IPS DF 4.7 (cell line): Measurements from ENCODE around the gene VSTM4.

Experiments used
- DNase-seq: peaks from one replicate; pipeline ENCODE4 v3.0.0-alpha.2; 2013; ENCODE audit warnings: low spot score; ENCODE audit errors: extremely low read depth

The VSTM4 gene

GRCh38 chr10:49117376-49118070 lies 2.2 kb upstream of the VSTM4 start:
- DNase-seq = no peak

GRCh38 chr10:49116509-49117375 lies 1.4 kb upstream of the VSTM4 start:
- no peak for DNase-seq

GRCh38 chr10:49115796-49116508 lies 630 bp upstream of the VSTM4 start:
- DNase-seq = no peak

DNA sequence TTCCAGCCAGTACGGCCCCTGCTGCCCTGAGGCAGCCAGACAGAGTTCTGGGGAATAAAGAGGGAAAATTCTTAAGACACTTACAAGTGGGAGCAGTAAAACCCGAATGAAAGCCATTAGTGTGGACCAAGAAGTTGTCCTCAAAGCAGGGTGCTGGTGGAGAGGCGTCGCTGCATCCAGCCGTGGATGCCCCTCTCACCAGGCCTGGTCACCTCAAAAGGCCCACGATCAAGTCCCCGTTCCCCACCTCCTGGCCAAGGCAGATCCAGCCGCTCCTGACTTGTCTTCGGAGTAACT lies 656 bp downstream of the VSTM4 start:
- no peak for DNase-seq

DNA sequence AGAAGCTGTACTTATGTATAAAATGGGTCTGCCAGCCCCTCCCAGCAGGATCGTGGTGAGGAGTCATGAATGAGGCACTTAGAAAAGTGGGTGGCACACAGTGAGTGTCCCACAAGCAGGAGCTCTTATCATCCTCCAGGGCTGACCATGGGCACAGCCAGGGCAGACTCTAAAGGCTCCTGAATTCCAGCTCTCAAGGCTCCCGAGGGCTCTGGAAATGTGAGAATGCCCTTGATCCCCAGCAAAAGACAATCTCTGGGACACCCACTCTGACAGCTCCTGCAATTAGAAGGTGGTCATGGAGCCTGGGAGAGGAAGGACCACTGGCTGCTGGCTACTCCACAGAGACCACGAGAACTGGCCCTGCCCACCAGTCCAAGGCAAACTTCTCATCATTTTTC lies 1.6 kb downstream of the VSTM4 start:
- no peak for DNase-seq

GRCh38 chr10:49112851-49113250 lies 2.5 kb downstream of the VSTM4 start:
- DNase-seq = no peak

DNA sequence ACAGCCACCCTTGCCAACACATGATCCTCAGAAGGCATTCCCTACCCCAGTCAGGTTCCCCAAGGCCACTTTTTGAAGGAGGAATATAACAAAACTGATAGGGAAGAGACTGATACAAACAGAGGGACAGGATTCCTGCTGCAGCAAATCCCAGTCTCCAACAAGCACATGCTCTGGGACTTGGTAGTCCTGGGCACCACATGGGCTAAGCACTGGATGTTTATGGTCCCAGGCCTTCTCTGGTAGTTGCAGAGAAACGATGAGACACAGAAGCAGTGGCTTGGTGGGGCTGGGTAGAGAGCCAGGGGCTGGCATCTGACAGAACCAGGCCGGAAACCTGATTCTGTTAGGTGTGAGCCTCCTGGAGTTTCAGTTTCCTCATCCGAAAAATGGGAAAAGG lies 3.2 kb downstream of the VSTM4 start:
- no peak for DNase-seq

DNA sequence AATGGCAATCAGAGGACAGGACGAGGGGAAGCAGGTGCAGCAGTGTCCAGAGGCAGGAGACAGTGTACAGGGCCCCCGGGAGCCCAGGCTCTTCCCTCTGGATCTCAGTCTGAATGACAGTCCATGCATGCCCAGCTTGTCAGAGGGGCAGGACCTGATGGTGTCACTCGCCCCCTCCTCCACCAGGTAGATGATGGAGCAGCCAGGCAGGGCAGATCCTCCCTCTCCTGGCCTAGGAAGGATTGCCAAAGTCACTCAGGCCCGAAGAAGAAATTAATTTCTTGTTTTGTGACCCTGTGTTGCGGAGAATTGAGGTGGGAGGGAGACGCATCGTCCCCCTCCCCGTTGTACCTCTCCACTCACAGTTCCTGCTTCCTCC lies 4.0 kb downstream of the VSTM4 start:
- no peak for DNase-seq

DNA sequence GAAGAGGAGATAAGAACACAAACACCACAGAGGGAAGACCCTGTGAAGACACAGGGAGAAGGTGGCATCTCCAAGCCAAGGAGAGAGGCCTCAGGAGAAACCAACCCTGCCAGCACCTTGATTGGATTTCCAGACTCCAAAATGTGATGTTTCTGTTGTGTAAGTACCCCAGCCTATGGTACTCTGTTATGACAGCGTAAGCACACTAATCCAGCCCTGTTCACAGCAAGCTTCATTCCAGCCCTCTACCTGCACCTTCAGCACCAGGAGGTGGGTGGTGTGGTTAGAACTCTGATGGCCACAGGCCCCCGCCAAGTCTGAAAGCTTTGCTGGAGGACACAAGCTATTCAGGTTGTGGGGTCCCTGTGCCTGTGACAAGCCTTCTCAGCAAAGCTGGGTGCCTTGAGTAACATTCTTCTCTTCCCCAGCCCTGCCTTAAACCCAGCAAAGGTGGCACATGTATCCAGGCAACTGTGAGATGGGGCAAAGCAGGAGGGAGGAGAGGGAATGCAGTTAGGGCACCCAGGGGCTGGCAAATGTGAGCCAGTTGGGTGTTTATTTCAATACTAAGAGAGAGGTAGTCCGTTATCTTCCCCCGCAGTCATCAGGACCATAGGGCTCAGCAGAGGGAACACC lies 4.5 kb downstream of the VSTM4 start:
- no peak for DNase-seq

GRCh38 chr10:49109669-49110340 lies 5.5 kb downstream of the VSTM4 start:
- no peak for DNase-seq

DNA sequence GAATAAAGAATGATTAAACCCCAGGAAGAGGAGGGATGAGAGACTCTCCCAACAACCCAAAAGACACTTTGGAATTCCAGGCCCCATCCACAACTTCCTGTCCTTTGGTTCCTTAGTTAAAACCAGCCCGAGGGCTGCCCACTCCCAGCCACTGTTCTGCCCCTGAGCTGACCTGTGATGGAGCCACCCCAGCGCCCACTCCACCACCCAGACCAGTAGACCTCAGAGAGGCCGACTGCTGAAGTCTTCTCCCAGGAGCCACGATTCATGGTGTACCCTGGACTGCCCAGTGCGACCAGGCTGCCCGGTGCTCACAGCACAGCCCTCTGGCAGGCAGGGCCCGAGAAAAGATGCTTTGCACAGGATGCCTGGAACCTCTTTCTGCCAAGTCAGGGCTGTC lies 6.7 kb downstream of the VSTM4 start:
- no peak for DNase-seq

DNA sequence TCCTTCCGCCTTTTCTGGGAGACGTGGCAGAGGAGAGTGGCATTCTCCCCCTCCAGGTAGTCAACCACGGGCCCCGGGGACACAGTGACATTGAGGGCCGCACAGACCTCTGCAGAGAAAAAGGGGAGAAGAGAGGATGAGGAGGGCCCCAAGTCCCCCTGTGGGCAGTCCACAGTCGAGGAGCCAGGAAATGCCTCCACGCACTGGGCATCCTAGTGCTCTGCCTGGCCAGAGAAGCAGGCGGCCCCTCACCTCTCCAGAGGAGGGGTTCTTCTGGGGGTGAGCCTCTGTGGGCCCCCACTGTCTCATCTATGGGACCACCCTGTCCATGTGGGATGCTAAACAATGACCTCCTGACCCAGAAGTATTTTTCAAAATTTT lies 7.4 kb downstream of the VSTM4 start:
- no peak for DNase-seq

- no peak for DNase-seq
Measured at GRCh38 chr10:49107111-49107886, 8.0 kb downstream of the VSTM4 start.

- no peak for DNase-seq
Measured at GRCh38 chr10:49106451-49106850, 8.9 kb downstream of the VSTM4 start.

DNA sequence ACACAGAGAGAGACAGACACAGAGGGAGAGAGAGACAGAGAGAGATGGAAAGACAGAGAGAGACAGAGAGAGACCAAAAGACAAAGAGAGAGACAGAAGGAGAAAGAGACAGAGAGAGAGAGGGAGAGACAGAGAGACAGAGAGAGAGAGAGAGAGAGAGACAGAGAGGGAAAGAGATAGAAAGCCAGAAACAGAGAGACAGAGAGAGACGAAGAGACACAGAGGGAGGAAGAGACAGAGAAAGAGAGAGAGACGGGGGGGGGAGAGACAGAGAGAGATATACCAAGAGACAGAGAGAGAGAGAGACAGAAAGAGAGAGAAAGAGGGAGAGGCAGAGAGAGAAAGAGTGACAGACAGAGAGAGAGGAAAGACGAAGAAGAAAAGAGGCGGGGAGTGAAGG lies 10.2 kb downstream of the VSTM4 start:
- no peak for DNase-seq

DNA sequence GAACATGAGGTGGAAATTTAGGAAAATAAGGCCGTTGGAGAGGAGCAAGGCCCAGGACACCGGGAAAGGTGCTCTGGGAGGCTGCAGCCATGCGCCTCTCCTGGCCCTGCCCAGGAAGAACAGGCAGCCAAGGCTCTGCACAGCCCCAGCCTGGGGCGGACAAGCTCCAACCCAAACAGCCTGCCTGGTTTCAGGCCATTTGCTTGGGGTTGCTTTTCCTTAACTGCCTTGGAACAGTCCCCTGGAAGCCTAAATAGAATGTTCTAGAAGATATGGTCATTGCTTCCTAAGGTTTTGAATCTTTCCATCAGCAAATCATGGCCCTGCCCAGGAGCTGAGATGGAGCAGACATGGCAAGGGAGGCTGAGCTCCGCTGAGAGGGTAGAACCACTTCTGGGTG lies 11.0 kb downstream of the VSTM4 start:
- no peak for DNase-seq

DNA sequence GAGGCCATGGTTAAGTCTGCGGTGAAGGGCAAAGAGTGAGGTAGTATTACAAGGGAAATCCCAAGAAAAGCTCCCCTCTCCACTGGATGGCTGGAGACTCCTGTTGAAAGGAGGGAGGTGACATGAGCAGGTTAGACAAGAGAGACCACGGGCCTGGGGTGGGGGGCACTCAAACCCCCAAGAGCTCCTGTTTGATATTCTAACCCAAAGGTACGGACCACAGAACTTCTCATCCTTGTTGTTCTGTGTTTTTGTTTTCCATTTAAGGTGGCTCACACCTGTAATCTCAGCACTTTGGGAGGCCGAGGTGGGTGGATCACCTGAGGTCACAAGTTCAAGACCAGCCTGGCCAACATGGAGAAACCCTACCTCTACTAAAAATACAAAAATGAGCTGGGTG lies 11.6 kb downstream of the VSTM4 start:
- DNase-seq = no peak

- DNase-seq = no peak
Measured at GRCh38 chr10:49099046-49099445, 16.3 kb downstream of the VSTM4 start.

DNA sequence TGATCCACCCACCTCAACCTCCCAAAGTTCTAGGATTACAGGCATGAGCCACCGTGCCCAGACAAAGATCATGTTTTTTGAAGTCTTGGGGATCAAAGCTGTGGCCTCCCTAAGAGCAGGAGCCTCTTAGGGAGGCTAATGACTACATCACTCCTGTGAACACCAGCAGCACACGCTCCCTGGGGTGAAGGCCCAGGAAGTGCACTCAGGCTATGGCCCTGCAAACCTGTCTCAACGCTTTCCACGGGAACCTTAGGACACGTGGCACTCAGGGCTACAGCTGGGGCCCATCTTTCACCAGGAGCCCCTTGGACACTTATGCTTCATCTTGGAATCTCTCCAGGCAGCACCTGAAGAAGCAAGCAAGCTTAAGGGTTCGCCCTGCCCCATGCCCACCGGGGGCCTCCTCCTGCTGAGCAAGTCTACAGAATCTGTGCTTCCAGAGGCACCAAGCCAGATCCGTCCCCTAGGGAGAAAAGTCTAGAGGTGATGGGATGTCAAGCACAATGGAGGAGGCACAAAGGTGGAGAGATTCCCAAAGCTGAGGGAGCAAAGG lies 18.4 kb downstream of the VSTM4 start:
- DNase-seq = no peak

DNA sequence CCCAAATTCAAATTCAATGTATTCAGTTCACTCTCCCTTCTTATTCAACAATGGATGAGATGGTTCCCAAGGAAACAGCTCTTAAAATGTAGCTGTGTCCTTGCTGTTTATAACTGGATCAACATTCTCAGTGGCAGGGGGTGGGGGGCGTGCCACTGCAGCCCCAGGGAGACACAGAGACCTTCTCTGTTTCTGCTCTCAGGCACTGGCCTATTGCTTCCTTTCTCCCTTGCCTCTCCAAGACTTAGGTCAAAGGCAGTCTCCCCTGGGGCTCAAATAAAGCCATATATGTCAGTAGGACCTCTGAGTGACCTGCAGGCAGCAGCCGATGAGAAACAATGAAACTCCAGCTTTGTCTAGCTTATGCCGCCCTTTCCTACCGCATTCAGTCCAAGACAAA lies 20.7 kb downstream of the VSTM4 start:
- DNase-seq = no peak
